H1 (cell line): ENCODE data around the gene ASCC3. TPM values are rescaled to one million over a fixed set of nuclear protein-coding genes. Genes with fewer than 3 reads are reported as not detected.
"Not testable (repeated sequence)": the region's sequence is repeated elsewhere in the genome, so short reads cannot be mapped to it uniquely, and the experiment has no call there.

Experiments
- CTCF ChIA-PET: fragments of 300-600 bp; sonication (Branson Sonifier 250); formaldehyde crosslinking; loops from one replicate; lab custom pipeline; 2021; ENCODE audit not compliant: partially characterized antibody; lab: Charles Lee
- POLR2A ChIA-PET: fragments of 300-600 bp; sonication (Branson Sonifier 250); formaldehyde crosslinking; loops from one replicate; lab custom pipeline; 2021; ENCODE audit warnings: inconsistent platforms; ENCODE audit not compliant: partially characterized antibody; lab: Charles Lee
- DNase-seq, 2 experiments: peaks; one replicate each; pipeline versions ENCODE4 v3.0.0 to v3.0.0-alpha.2; 2010 to 2022; ENCODE audit warnings: low spot score in 2 of 2, low read depth in 1 of 2, mixed read lengths in 1 of 2
- FAIRE-seq: peaks from 2 replicates; lab custom pipeline; 2011; peaks lifted over from hg19 to GRCh38; lab: Jason Lieb, UNC
- H2AFZ ChIP-seq: 2 replicates; pipeline ENCODE4 v1.8.1; 2012; ENCODE audit warnings: low read length, inconsistent platforms
- H2AK5ac ChIP-seq: 2 replicates; pipeline ENCODE4 v1.6.1; 2013; ENCODE audit warnings: low read depth, low read length
- H2BK120ac ChIP-seq: replicated peaks from 2 replicates; pipeline ENCODE3; 2013; ENCODE audit warnings: low read depth, low read length, inconsistent platforms
- H2BK12ac ChIP-seq: 2 replicates; pipeline ENCODE4 v1.6.1; 2013; ENCODE audit warnings: low read depth, low read length
- H2BK15ac ChIP-seq: 2 replicates; pipeline ENCODE4 v1.6.1; 2013; ENCODE audit warnings: low read length
- H2BK20ac ChIP-seq: 2 replicates; pipeline ENCODE4 v1.6.1; 2013; ENCODE audit warnings: low read length
- H2BK5ac ChIP-seq: 2 replicates; pipeline ENCODE4 v1.6.1; 2013; ENCODE audit warnings: low read depth, low read length
- H3K14ac ChIP-seq: 2 replicates; pipeline ENCODE4 v1.6.1; 2013; ENCODE audit warnings: inconsistent platforms; ENCODE audit not compliant: insufficient read length
- H3K18ac ChIP-seq: 2 replicates; pipeline ENCODE4 v1.6.1; 2013; ENCODE audit warnings: low read length; ENCODE audit errors: extremely low read depth
- H3K23ac ChIP-seq: 2 replicates; pipeline ENCODE4 v1.6.1; 2013; ENCODE audit warnings: inconsistent platforms; ENCODE audit not compliant: insufficient read length
- H3K23me2 ChIP-seq: 2 replicates; pipeline ENCODE4 v1.6.1; 2013; ENCODE audit warnings: low read depth, low read length
- H3K27ac ChIP-seq: 2 replicates; pipeline ENCODE4 v1.6.1; 2011; ENCODE audit warnings: low read depth, low read length, inconsistent platforms
- H3K27me3 ChIP-seq, 4 experiments: replicated peaks in 1 of 4; 1 replicate in 1 of 4; 2 replicates in 3 of 4; pipeline versions ENCODE4 v1.6.1 to v1.8.1; 2011 to 2013; ENCODE audit warnings: low read length in 3 of 4, mild to moderate bottlenecking in 3 of 4, inconsistent platforms in 2 of 4, mixed read lengths in 2 of 4, moderate library complexity in 1 of 4; ENCODE audit not compliant: control insufficient read depth in 3 of 4, insufficient read depth in 3 of 4; ENCODE audit errors: extremely low read depth in 1 of 4
- H3K36me3 ChIP-seq, 4 experiments: 2 replicates each; pipeline versions ENCODE4 v1.6.1 to v1.8.1; 2011 to 2013; ENCODE audit warnings: mild to moderate bottlenecking in 4 of 4, low read length in 3 of 4, moderate library complexity in 2 of 4, control low read depth in 1 of 4, inconsistent platforms in 1 of 4; ENCODE audit not compliant: insufficient read depth in 4 of 4, control insufficient read depth in 2 of 4
- H3K4ac ChIP-seq: replicated peaks from 2 replicates; pipeline ENCODE3; 2013; ENCODE audit warnings: low read length, low read depth, mixed read lengths, inconsistent platforms; ENCODE audit not compliant: insufficient read length
- H3K4me1 ChIP-seq, 4 experiments: replicated peaks in 1 of 4; 1 replicate in 1 of 4; 2 replicates in 3 of 4; pipeline versions ENCODE4 v1.6.1 to v1.8.1; 2011 to 2013; ENCODE audit warnings: low read length in 3 of 4, inconsistent platforms in 2 of 4, mixed read lengths in 1 of 4; ENCODE audit not compliant: insufficient read depth in 4 of 4, control insufficient read depth in 3 of 4
- H3K4me2 ChIP-seq, 2 experiments: 2 replicates each; pipeline versions ENCODE4 v1.6.1 to v1.8.1; 2011 to 2013; ENCODE audit warnings: low read depth in 2 of 2, low read length in 2 of 2, control low read depth in 1 of 2, inconsistent platforms in 1 of 2, mild to moderate bottlenecking in 1 of 2; ENCODE audit not compliant: insufficient read depth in 1 of 2
- H3K4me3 ChIP-seq, 4 experiments: fragments of 200-600, 300-600 bp in 1 of 4; sonication (generic), shearing (Covaris generic), sonication (Bioruptor Twin) in 1 of 4; 2 replicates each; pipeline versions ENCODE4 v1.5.1 to v1.8.1; 2011 to 2016; ENCODE audit warnings: low read length in 4 of 4, low read depth in 3 of 4, control low read depth in 2 of 4, inconsistent platforms in 2 of 4, mild to moderate bottlenecking in 2 of 4, mixed read lengths in 1 of 4, moderate library complexity in 1 of 4; ENCODE audit not compliant: insufficient read depth in 2 of 4; ENCODE audit errors: extremely low read depth in 1 of 4
- H3K56ac ChIP-seq: replicated peaks from 2 replicates; pipeline ENCODE3; 2013; ENCODE audit warnings: low read depth, mild to moderate bottlenecking, mixed read lengths, low read length, inconsistent platforms; ENCODE audit not compliant: insufficient read length
- H3K79me1 ChIP-seq: 2 replicates; pipeline ENCODE4 v1.6.1; 2013; ENCODE audit warnings: low read depth, low read length, control low read depth
- H3K79me2 ChIP-seq, 2 experiments: 2 replicates each; pipeline versions ENCODE4 v1.6.1 to v1.8.1; 2012 to 2013; ENCODE audit warnings: low read length in 2 of 2, mild to moderate bottlenecking in 2 of 2, inconsistent platforms in 1 of 2; ENCODE audit not compliant: insufficient read depth in 2 of 2, control insufficient read depth in 1 of 2
- H3K9ac ChIP-seq, 4 experiments: replicated peaks in 1 of 4; 1 replicate in 1 of 4; 2 replicates in 3 of 4; pipeline versions ENCODE4 v1.6.1 to v1.8.1; 2011 to 2013; ENCODE audit warnings: low read depth in 3 of 4, low read length in 3 of 4, control low read depth in 2 of 4, mild to moderate bottlenecking in 2 of 4, moderate library complexity in 2 of 4, inconsistent platforms in 1 of 4; ENCODE audit errors: extremely low read depth in 1 of 4
- H3K9me3 ChIP-seq, 2 experiments: 2 replicates each; pipeline versions ENCODE4 v1.6.1 to v1.8.1; 2012 to 2013; ENCODE audit warnings: mild to moderate bottlenecking in 2 of 2, moderate library complexity in 2 of 2, control low read depth in 1 of 2, inconsistent platforms in 1 of 2, low read depth in 1 of 2, low read length in 1 of 2, mixed read lengths in 1 of 2; ENCODE audit not compliant: insufficient read depth in 2 of 2
- H4K20me1 ChIP-seq, 2 experiments: replicated peaks in 1 of 2; 2 replicates each; pipeline versions ENCODE3 to v1.8.1; 2011 to 2013; ENCODE audit warnings: inconsistent platforms in 2 of 2, low read length in 2 of 2, mild to moderate bottlenecking in 1 of 2; ENCODE audit not compliant: insufficient read depth in 2 of 2, control insufficient read depth in 1 of 2
- H4K5ac ChIP-seq: 2 replicates; pipeline ENCODE4 v1.6.1; 2013; ENCODE audit warnings: low read length, low read depth, mixed read lengths, inconsistent platforms; ENCODE audit not compliant: insufficient read length
- H4K8ac ChIP-seq: 2 replicates; pipeline ENCODE4 v1.8.0; 2013; ENCODE audit warnings: mild to moderate bottlenecking, moderate library complexity, low read length, inconsistent platforms; ENCODE audit not compliant: insufficient read depth; ENCODE audit errors: extremely low read depth
- H4K91ac ChIP-seq: replicated peaks from 2 replicates; pipeline ENCODE3; 2013; ENCODE audit warnings: low read length, mixed read lengths, inconsistent platforms; ENCODE audit not compliant: insufficient read length
- polyA plus RNA-seq, 7 experiments: library from polyadenylated mRNA; depleted of rRNA in 3 of 7; stranded (reverse) in 5 of 7; unstranded in 2 of 7; fragments of >200 nt in 5 of 7; fragments of 200-250 nt in 2 of 7; gene quantifications; 1 replicate in 5 of 7; 2 replicates in 1 of 7; 4 replicates in 1 of 7; pipeline versions ENCODE4 v1.2.1 to v1.2.3, GENCODE V29; 2011 to 2013; ENCODE audit warnings: missing spikeins in 2 of 7, mixed read lengths in 2 of 7
- total RNA-seq: library from RNA; stranded (reverse); fragmentation: NEBNext Ultra II Directional; extraction: Animal tissue kit (Norgen Biotek cat#: 25700); gene quantifications from 2 replicates; pipeline ENCODE4 v1.2.1, GENCODE V29; 2021

Gene ASCC3
- total and polyA plus RNA-seq, 2 of the 8 experiments (the other 6 are each of a cell fraction or from before 2014, with no cell fraction given) = 37.5 to 77.8 TPM

DNA sequence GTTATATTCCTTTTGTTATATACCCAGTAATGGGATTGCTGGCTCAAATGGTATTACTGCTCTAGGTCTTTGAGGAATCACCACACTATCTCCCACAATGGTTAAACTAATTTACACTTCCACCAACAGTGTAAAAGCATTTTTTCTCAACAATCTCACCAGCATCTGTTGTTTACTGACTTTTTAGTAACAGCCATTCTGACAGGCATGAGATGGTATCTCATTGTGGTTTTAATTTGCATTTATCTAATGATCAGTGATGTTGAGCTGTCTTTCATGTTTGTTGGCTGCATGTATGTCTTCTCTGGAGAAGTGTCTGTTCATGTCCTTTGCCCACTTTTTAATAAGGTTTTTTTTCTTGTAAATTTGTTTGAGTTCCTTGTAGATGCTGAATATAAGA lies 143.4 kb downstream of the ASCC3 start:
- H2BK20ac ChIP-seq, H3K56ac ChIP-seq, H2BK12ac ChIP-seq, H3K18ac ChIP-seq, DNase-seq, H3K4me2 ChIP-seq, CTCF ChIA-PET, FAIRE-seq, H4K91ac ChIP-seq, H3K4ac ChIP-seq, H3K23me2 ChIP-seq, H3K23ac ChIP-seq, H2AK5ac ChIP-seq, H2BK5ac ChIP-seq, H3K9me3 ChIP-seq, POLR2A ChIA-PET, H3K79me1 ChIP-seq, H4K5ac ChIP-seq, H2BK120ac ChIP-seq, H3K36me3 ChIP-seq, H3K14ac ChIP-seq, H3K27me3 ChIP-seq, H3K79me2 ChIP-seq, H2AFZ ChIP-seq, H3K4me1 ChIP-seq, H3K4me3 ChIP-seq, H2BK15ac ChIP-seq, H3K27ac ChIP-seq, H4K20me1 ChIP-seq, H4K8ac ChIP-seq, H3K9ac ChIP-seq: not testable (repeated sequence)
